Measurements from ENCODE around the gene COG5. TPM values are rescaled to one million over a fixed set of nuclear protein-coding genes. Genes with fewer than 3 reads are reported as not detected.

COG5 gene
- total and polyA plus RNA-seq, 10 of the 15 experiments (the other 5 are each of a cell fraction or from before 2014, with no cell fraction given) = 5.5 to 27.9 (median 15.6) TPM

- ChIA-PET RAD21 (ENCODE audit: unreplicated experiment) (no interaction called here), POLR2A (no interaction called here), CTCF (no interaction called here), SMC1A (ENCODE audit: uncharacterized antibody, unreplicated experiment) (no interaction called here)
- Histone ChIP-seq H3K4me2 (ENCODE audit: control insufficient read depth, insufficient read depth) (no peak overlapping the region), H3K27me3 (replicated peaks in 1 of 2; ENCODE audit: control insufficient read depth in 2 of 2, insufficient read depth in 2 of 2, low read length in 1 of 2) (no peaks in the 10 kb centered on the region), H3K4me1 (ENCODE audit: control insufficient read depth, insufficient read depth, low read length) (no peaks in the 10 kb centered on the region), H3K27ac (ENCODE audit: control insufficient read depth, insufficient read depth) (no peak overlapping the region), H3K4me3 (no peak overlapping the region), H4K20me1 (ENCODE audit: control insufficient read depth, insufficient read depth) (no peaks in the 10 kb centered on the region), H2AFZ (ENCODE audit: control insufficient read depth, low read depth, low read length) (no peak overlapping the region), H3K79me2 (ENCODE audit: control insufficient read depth, insufficient read depth, low read length) (no peaks in the 10 kb centered on the region), H3K36me3 (ENCODE audit: control insufficient read depth in 2 of 2, insufficient read depth in 2 of 2, low read length in 1 of 2) (no peaks in the 10 kb centered on the region), H3K9me3 (replicated peaks; ENCODE audit: control insufficient read depth, insufficient read depth, low read length) (no peaks in the 10 kb centered on the region), H3K9ac (ENCODE audit: control insufficient read depth, insufficient read depth, low read length) (no peak overlapping the region)
- no TSS peak for BruUV-seq (replicated peaks)
- WGBS (ENCODE audit: insufficient coverage, insufficient replicate concordance, low lambda C conversion rate, missing lambda C conversion rate) = 100% methylated on average over 1 of the region's 1 CpG
- no peak for ATAC-seq
- TF ChIP-seq MEF2B (IDR thresholded peaks at IDR 0.05; ENCODE audit: partially characterized antibody, poor library complexity, severe bottlenecking) (no peak), DPF2 (IDR thresholded peaks at IDR 0.05) (no peak), SMAD5 (IDR thresholded peaks at IDR 0.05; ENCODE audit: low read depth) (no peak), EED (IDR thresholded peaks at IDR 0.05; ENCODE audit: low read depth) (no peak), ZNF274 (IDR thresholded peaks at IDR 0.05; ENCODE audit: insufficient read depth, insufficient read length) (no peak), IKZF1 (conservative IDR thresholded peaks at IDR 0.05) (no peak), PML (IDR thresholded peaks at IDR 0.05; ENCODE audit: low read length) (no peak), YY1 (IDR thresholded peaks at IDR 0.05; ENCODE audit: low read depth, low read length) (no peak), CHD4 (IDR thresholded peaks at IDR 0.05) (no peak), CREB1 (IDR thresholded peaks at IDR 0.05; ENCODE audit: low read depth) (no peak), ZBED1 (IDR thresholded peaks at IDR 0.05; ENCODE audit: borderline replicate concordance) (no peak), PAX8 (IDR thresholded peaks at IDR 0.05) (no peak), SIN3A (IDR thresholded peaks at IDR 0.05; ENCODE audit: low read depth, low read length) (no peak), ZZZ3 (IDR thresholded peaks at IDR 0.05; ENCODE audit: control insufficient read depth, insufficient read length, low read depth) (no peak), IRF3 (IDR thresholded peaks at IDR 0.05) (no peak), SUPT20H (IDR thresholded peaks at IDR 0.05; ENCODE audit: borderline replicate concordance, control insufficient read depth, low read depth, low read length) (no peak), ELK1 (IDR thresholded peaks at IDR 0.05; ENCODE audit: low read depth, low read length) (no peak)
- in situ Hi-C loops (cut with MboI) (no loop called here), intact Hi-C loops (cut with micrococcal nuclease; ENCODE audit: unreplicated experiment) (no loop called here)
- no peak for FAIRE-seq
- DNase-seq (ENCODE audit: low read depth, low spot score) = no peak
These were observed 248.0 kb downstream of the COG5 start for GRCh38 chr7:107315716-107316220.
